NCI-H69 (cell line): ENCODE measurements around the gene DECR2.
"Not testable (repeated sequence)": the region's sequence is repeated elsewhere in the genome, so short reads cannot be mapped to it uniquely, and the experiment has no call there.

Source experiments
- DNase-seq: peaks from one replicate; lab custom pipeline; 2025; lab: John Stamatoyannopoulos, UW

DECR2 gene

GRCh38 chr16:367333-367903 is 34.3 kb upstream of the DECR2 start:
- DNase-seq: no peak

GRCh38 chr16:368388-369158 is 33.1 kb upstream of the DECR2 start:
- DNase-seq: no peak

GRCh38 chr16:369275-369865 is 32.3 kb upstream of the DECR2 start:
- no peak for DNase-seq

- peak; percentile 24 for DNase-seq
These were observed 31.7 kb upstream of the DECR2 start for GRCh38 chr16:369866-370436.

- DNase-seq: peak; percentile 97
These were observed 31.2 kb upstream of the DECR2 start, which contains the start of gene MRPL28 for GRCh38 chr16:370443-370842. MRPL28 (minus strand) TSS chr16:370538; CDS start chr16:370218, 320 bp downstream.

- peak; percentile 38 for DNase-seq
These were observed 30.6 kb upstream of the DECR2 start for GRCh38 chr16:370979-371514.

GRCh38 chr16:371515-372301 is 30.0 kb upstream of the DECR2 start:
- DNase-seq: peak; percentile 65

- DNase-seq: no peak
These were observed 29.2 kb upstream of the DECR2 start for GRCh38 chr16:372302-372983.

- DNase-seq: no peak
These were observed 28.6 kb upstream of the DECR2 start for GRCh38 chr16:373020-373598.

- no peak for DNase-seq
These were observed 27.7 kb upstream of the DECR2 start for GRCh38 chr16:373848-374615.

- no peak for DNase-seq
These were observed 27.1 kb upstream of the DECR2 start for GRCh38 chr16:374616-374926.

GRCh38 chr16:375212-375611 is 26.5 kb upstream of the DECR2 start:
- no peak for DNase-seq

- no peak for DNase-seq
These were observed 25.5 kb upstream of the DECR2 start for GRCh38 chr16:375927-376816.

- DNase-seq: no peak
These were observed 24.8 kb upstream of the DECR2 start for GRCh38 chr16:376817-377418.

GRCh38 chr16:377419-377951 is 24.2 kb upstream of the DECR2 start:
- DNase-seq: no peak

- DNase-seq: not testable (repeated sequence)
These were observed 23.4 kb upstream of the DECR2 start for GRCh38 chr16:378113-378820.

- DNase-seq: no peak
These were observed 22.9 kb upstream of the DECR2 start for GRCh38 chr16:378821-379182.
